Nephron progenitor cell (in vitro differentiated cells): Measurements from ENCODE around the gene PLXDC1.
A peak's percentile ranks its signal among the peaks of the same experiment; 100 is the strongest.

Source experiments
- DNase-seq: peaks from one replicate; pipeline ENCODE4 v3.0.0; 2021
- H3K27ac Mint-ChIP-seq: 2 replicates; pipeline ENCODE4 v1.8.0; 2021; ENCODE audit warnings: mild to moderate bottlenecking, moderate library complexity, mixed read lengths
- H3K27me3 Mint-ChIP-seq: 2 replicates; pipeline ENCODE4 v1.8.0; 2021; ENCODE audit warnings: mild to moderate bottlenecking, low read depth, mixed read lengths; ENCODE audit not compliant: poor library complexity
- H3K36me3 Mint-ChIP-seq: 2 replicates; pipeline ENCODE4 v1.8.0; 2021; ENCODE audit warnings: low read depth, mixed read lengths
- H3K4me1 Mint-ChIP-seq: 2 replicates; pipeline ENCODE4 v1.8.0; 2021; ENCODE audit warnings: mixed read lengths
- H3K4me3 Mint-ChIP-seq: 2 replicates; pipeline ENCODE4 v1.8.0; 2021; ENCODE audit warnings: mild to moderate bottlenecking, moderate library complexity, mixed read lengths
- H3K9me3 Mint-ChIP-seq: 2 replicates; pipeline ENCODE4 v1.8.0; 2021; ENCODE audit warnings: mild to moderate bottlenecking, moderate library complexity, mixed read lengths
- CTCF ChIP-seq: fragments of 200-600 bp; sonication (generic); IDR thresholded peaks from 2 replicates; pipeline ENCODE4 v1.5.0; 2021; ENCODE audit warnings: antibody characterized with exemption

Gene PLXDC1

GRCh38 chr17:39158623-39159022 lies 7.2 kb upstream of the PLXDC1 start:
- no peak for TF ChIP-seq CTCF
- H3K4me3 Mint-ChIP-seq, result no peak overlapping the region
- DNase-seq, result no peak
- peaks cover 39% of the 10 kb centered on the region for H3K27me3 Mint-ChIP-seq
- no peaks in the 10 kb centered on the region for H3K4me1 Mint-ChIP-seq
- H3K9me3 Mint-ChIP-seq, result peaks cover 9% of the 10 kb centered on the region
- no peak overlapping the region for H3K27ac Mint-ChIP-seq
- no peaks in the 10 kb centered on the region for H3K36me3 Mint-ChIP-seq

- peaks cover 20% of the 10 kb centered on the region for H3K4me1 Mint-ChIP-seq
- peaks cover 52% of the 10 kb centered on the region for H3K27me3 Mint-ChIP-seq
- no peak for TF ChIP-seq CTCF
- no peak for DNase-seq
- H3K4me3 Mint-ChIP-seq, result no peak overlapping the region
- no peak overlapping the region for H3K27ac Mint-ChIP-seq
- peaks cover 10% of the 10 kb centered on the region for H3K9me3 Mint-ChIP-seq
- no peaks in the 10 kb centered on the region for H3K36me3 Mint-ChIP-seq
Observed at GRCh38 chr17:39156491-39156890, 5.1 kb upstream of the PLXDC1 start.

GRCh38 chr17:39155654-39156053 lies 4.2 kb upstream of the PLXDC1 start:
- Mint-ChIP-seq H3K4me1 (peaks cover 20% of the 10 kb centered on the region), H3K9me3 (peaks cover 10% of the 10 kb centered on the region), H3K4me3 (no peak overlapping the region), H3K27ac (no peak overlapping the region), H3K36me3 (no peaks in the 10 kb centered on the region), H3K27me3 (peaks cover 54% of the 10 kb centered on the region)
- TF ChIP-seq CTCF, result no peak
- no peak for DNase-seq

- Mint-ChIP-seq H3K27me3 (peaks cover 63% of the 10 kb centered on the region), H3K4me1 (peaks cover 20% of the 10 kb centered on the region), H3K27ac (peak overlapping the region; percentile 96), H3K36me3 (no peaks in the 10 kb centered on the region), H3K9me3 (peaks cover 10% of the 10 kb centered on the region), H3K4me3 (peak overlapping the region; percentile 99)
- no peak for TF ChIP-seq CTCF
- DNase-seq, result peak; percentile 96
Observed at GRCh38 chr17:39153599-39154051, 2.2 kb upstream of the PLXDC1 start.

- Mint-ChIP-seq H3K27me3 (peaks cover 77% of the 10 kb centered on the region), H3K27ac (no peak overlapping the region), H3K4me3 (peak overlapping the region; percentile 99), H3K9me3 (peaks cover 10% of the 10 kb centered on the region), H3K36me3 (no peaks in the 10 kb centered on the region), H3K4me1 (peaks cover 20% of the 10 kb centered on the region)
- TF ChIP-seq CTCF, result no peak
- DNase-seq, result peak; percentile 40
Observed at GRCh38 chr17:39151943-39152818, 744 bp upstream of the PLXDC1 start.

- Mint-ChIP-seq H3K27ac (no peak overlapping the region), H3K36me3 (no peaks in the 10 kb centered on the region), H3K27me3 (peaks cover 73% of the 10 kb centered on the region), H3K4me1 (peaks cover 20% of the 10 kb centered on the region), H3K9me3 (peaks cover 10% of the 10 kb centered on the region), H3K4me3 (peak overlapping the region; percentile 80)
- TF ChIP-seq CTCF, result no peak
- no peak for DNase-seq
Observed at GRCh38 chr17:39150795-39151149, 665 bp downstream of the PLXDC1 start.
